Chondrocyte (in vitro differentiated cells): ENCODE data around the gene BAX. TPM values are rescaled to one million over a fixed set of nuclear protein-coding genes. Genes with fewer than 3 reads are reported as not detected.

Source experiments
- DNase-seq: peaks from one replicate; pipeline ENCODE4 v3.0.0; 2021; ENCODE audit warnings: mixed read lengths, low spot score
- H3K27ac Mint-ChIP-seq: one replicate; pipeline ENCODE4 v1.8.0; 2021; ENCODE audit warnings: mild to moderate bottlenecking, moderate library complexity, mixed read lengths; ENCODE audit not compliant: unreplicated experiment
- H3K27me3 Mint-ChIP-seq: 2 replicates; pipeline ENCODE4 v1.8.0; 2021; ENCODE audit warnings: low read depth, mixed read lengths
- H3K36me3 Mint-ChIP-seq: 2 replicates; pipeline ENCODE4 v1.8.0; 2021; ENCODE audit warnings: low read depth, mixed read lengths
- H3K4me1 Mint-ChIP-seq: 2 replicates; pipeline ENCODE4 v1.8.0; 2021; ENCODE audit warnings: low read depth, mild to moderate bottlenecking, mixed read lengths
- H3K4me3 Mint-ChIP-seq: one replicate; pipeline ENCODE4 v1.8.0; 2021; ENCODE audit warnings: mild to moderate bottlenecking, moderate library complexity, mixed read lengths; ENCODE audit not compliant: unreplicated experiment
- H3K9me3 Mint-ChIP-seq: 2 replicates; pipeline ENCODE4 v1.8.0; 2021; ENCODE audit warnings: low read depth, mixed read lengths
- total RNA-seq: library from RNA; stranded (reverse); gene quantifications from 3 replicates; pipeline ENCODE4 v1.2.1, GENCODE V29; 2021
- TF ChIP-seq, protein P1 (sequence below): fragments of 200-600 bp; sonication (generic); IDR thresholded peaks from 2 replicates; pipeline ENCODE4 v1.5.0; 2021; ENCODE audit warnings: antibody characterized with exemption, mild to moderate bottlenecking, moderate library complexity

Gene BAX
- total RNA-seq, 1 donor from 2014 or later, result 161 TPM

- TF ChIP-seq, protein P1, sequence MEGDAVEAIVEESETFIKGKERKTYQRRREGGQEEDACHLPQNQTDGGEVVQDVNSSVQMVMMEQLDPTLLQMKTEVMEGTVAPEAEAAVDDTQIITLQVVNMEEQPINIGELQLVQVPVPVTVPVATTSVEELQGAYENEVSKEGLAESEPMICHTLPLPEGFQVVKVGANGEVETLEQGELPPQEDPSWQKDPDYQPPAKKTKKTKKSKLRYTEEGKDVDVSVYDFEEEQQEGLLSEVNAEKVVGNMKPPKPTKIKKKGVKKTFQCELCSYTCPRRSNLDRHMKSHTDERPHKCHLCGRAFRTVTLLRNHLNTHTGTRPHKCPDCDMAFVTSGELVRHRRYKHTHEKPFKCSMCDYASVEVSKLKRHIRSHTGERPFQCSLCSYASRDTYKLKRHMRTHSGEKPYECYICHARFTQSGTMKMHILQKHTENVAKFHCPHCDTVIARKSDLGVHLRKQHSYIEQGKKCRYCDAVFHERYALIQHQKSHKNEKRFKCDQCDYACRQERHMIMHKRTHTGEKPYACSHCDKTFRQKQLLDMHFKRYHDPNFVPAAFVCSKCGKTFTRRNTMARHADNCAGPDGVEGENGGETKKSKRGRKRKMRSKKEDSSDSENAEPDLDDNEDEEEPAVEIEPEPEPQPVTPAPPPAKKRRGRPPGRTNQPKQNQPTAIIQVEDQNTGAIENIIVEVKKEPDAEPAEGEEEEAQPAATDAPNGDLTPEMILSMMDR, result no peak
- Mint-ChIP-seq H3K9me3 (no peaks in the 10 kb centered on the region), H3K36me3 (peaks cover 13% of the 10 kb centered on the region), H3K27me3 (no peaks in the 10 kb centered on the region), H3K4me3 (no peak overlapping the region), H3K4me1 (peaks cover 49% of the 10 kb centered on the region), H3K27ac (no peak overlapping the region)
- DNase-seq, result no peak
Measured at GRCh38 chr19:48959341-48960239, 4.9 kb downstream of the BAX start.

DNA sequence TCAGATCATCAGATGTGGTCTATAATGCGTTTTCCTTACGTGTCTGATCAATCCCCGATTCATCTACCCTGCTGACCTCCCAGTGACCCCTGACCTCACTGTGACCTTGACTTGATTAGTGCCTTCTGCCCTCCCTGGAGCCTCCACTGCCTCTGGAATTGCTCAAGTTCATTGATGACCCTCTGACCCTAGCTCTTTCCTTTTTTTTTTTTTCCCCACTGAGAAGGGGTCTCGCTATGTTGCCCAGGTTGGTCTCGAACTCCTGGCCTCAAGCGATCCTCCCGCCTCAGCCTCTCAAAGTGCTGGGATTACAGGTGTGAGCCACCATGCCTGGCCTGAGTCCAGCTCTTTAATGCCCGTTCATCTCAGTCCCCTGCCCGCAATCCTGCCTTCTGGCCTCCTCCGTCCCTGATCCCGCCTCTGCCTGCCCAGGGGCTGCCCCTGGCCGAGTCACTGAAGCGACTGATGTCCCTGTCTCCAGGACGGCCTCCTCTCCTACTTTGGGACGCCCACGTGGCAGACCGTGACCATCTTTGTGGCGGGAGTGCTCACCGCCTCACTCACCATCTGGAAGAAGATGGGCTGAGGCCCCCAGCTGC is 6.5 kb downstream of the BAX start:
- H3K27me3 Mint-ChIP-seq, result no peaks in the 10 kb centered on the region
- H3K4me3 Mint-ChIP-seq, result no peak overlapping the region
- peak; percentile 87 for DNase-seq
- H3K9me3 Mint-ChIP-seq, result no peaks in the 10 kb centered on the region
- peaks cover 17% of the 10 kb centered on the region for H3K36me3 Mint-ChIP-seq
- TF ChIP-seq, protein P1, result no peak
- H3K27ac Mint-ChIP-seq, result peak overlapping the region; percentile 96
- peaks cover 47% of the 10 kb centered on the region for H3K4me1 Mint-ChIP-seq

GRCh38 chr19:48961673-48962028 is 7.0 kb downstream of the BAX start:
- H3K9me3 Mint-ChIP-seq, result no peaks in the 10 kb centered on the region
- H3K36me3 Mint-ChIP-seq, result peaks cover 20% of the 10 kb centered on the region
- TF ChIP-seq, protein P1, result no peak
- no peak overlapping the region for H3K4me3 Mint-ChIP-seq
- peaks cover 49% of the 10 kb centered on the region for H3K4me1 Mint-ChIP-seq
- H3K27me3 Mint-ChIP-seq, result no peaks in the 10 kb centered on the region
- H3K27ac Mint-ChIP-seq, result peak overlapping the region; percentile 96
- no peak for DNase-seq

DNA sequence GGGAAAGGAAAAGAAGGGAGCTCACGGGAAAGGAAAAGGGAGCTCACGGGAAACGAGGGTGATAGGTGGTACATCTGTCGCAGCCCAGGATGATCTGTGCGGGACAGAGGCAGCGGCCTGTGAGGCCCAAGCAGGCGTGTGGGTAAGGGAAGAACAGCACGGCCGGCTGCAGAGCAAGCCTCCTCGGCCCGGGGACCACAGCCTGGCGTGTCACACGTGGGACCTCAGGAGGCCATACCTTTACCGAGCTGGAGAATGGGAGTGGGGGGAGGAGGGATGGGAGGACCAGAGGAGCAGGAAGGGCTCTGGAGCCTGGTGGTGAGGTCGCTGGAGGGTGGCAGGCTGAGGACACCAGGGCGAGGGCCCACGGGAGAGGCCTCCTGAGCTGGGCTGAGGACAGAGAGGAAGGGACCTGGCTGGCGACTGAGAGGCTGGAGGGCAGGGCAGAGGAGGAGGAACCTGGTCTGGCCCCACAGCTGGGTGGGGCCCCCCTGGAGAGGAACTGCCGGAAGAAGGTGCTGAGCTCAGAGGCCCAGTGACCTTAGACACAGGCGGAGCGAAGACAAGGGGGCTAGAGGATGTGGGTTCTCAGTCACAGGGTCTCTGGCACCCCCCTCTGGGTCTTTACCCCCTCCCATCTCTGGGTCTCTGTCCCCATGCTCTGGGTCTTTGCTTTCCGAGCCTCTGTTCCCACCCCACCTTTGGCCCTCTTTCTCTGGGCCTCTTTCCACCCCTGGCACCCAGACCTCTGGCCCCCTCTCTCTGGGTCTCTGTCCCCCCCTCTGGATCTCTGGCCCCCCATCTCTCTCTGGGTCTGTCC is 7.6 kb downstream of the BAX start:
- Mint-ChIP-seq H3K27ac (peak overlapping the region; percentile 96), H3K36me3 (peaks cover 21% of the 10 kb centered on the region), H3K27me3 (no peaks in the 10 kb centered on the region), H3K4me3 (no peak overlapping the region), H3K9me3 (no peaks in the 10 kb centered on the region), H3K4me1 (peaks cover 51% of the 10 kb centered on the region)
- DNase-seq, result no peak
- TF ChIP-seq, protein P1, result no peak

DNA sequence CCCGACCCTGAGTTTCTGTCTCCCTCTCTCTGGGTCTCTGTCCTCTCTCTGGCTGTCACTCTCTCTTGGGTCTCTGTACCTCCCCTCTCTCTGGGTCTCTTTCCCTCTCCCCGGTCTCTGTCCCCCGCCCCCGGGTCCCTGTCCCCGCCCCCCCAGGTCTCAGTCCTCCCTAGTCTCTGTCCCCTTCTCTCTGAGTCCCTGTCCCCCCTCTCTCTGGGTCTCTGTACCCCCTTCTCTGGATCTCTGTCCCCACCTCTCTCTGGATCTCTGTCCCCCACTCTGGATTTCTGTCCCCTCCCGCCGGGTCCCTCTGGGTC is 8.1 kb downstream of the BAX start:
- Mint-ChIP-seq H3K27ac (peak overlapping the region; percentile 96), H3K4me1 (peaks cover 57% of the 10 kb centered on the region), H3K4me3 (no peak overlapping the region), H3K36me3 (peaks cover 19% of the 10 kb centered on the region), H3K27me3 (no peaks in the 10 kb centered on the region), H3K9me3 (no peaks in the 10 kb centered on the region)
- TF ChIP-seq, protein P1, result no peak
- DNase-seq, result no peak
